ENCODE results near the gene SDK2.

- TF ChIP-seq USF2 (IDR thresholded peaks at IDR 0.05) (no peak), HMGXB4 (CRISPR knock-in tag; IDR thresholded peaks at IDR 0.05; ENCODE audit: borderline replicate concordance) (no peak), CTCF (IDR thresholded peaks at IDR 0.05) (no peak), POLR2A (IDR thresholded peaks at IDR 0.05; ENCODE audit: low read length) (no peak), EP300 (IDR thresholded peaks at IDR 0.05) (no peak), RCOR1 (IDR thresholded peaks at IDR 0.05; ENCODE audit: low read depth, low read length) (no peak), CBX2 (IDR thresholded peaks at IDR 0.05; ENCODE audit: borderline replicate concordance, low read depth) (no peak), KDM1A (IDR thresholded peaks at IDR 0.05; ENCODE audit: low read depth) (no peak), ZSCAN20 (CRISPR knock-in tag; IDR thresholded peaks at IDR 0.05) (no peak), CHD2 (IDR thresholded peaks at IDR 0.05; ENCODE audit: low read length, partially characterized antibody) (no peak), ELK1 (IDR thresholded peaks at IDR 0.05; ENCODE audit: low read depth, low read length) (no peak), MAFK (IDR thresholded peaks at IDR 0.05; ENCODE audit: partially characterized antibody) (no peak)
Measured at GRCh38 chr17:73582821-73583220, 61.4 kb downstream of the SDK2 start.

Measured in A549 (cell line).